H1 (cell line): ENCODE data around the gene CPXM2. TPM values are rescaled to one million over a fixed set of nuclear protein-coding genes. Genes with fewer than 3 reads are reported as not detected.

Source experiments
- TAF7 ChIP-seq: optimal IDR thresholded peaks from 2 replicates; pipeline ENCODE3; 2011; ENCODE audit warnings: low read depth, mild to moderate bottlenecking, inconsistent platforms, low read length, moderate library complexity, borderline replicate concordance
- polyA plus RNA-seq, 7 experiments: library from polyadenylated mRNA; depleted of rRNA in 3 of 7; stranded (reverse) in 5 of 7; unstranded in 2 of 7; fragments of >200 nt in 5 of 7; fragments of 200-250 nt in 2 of 7; gene quantifications; 1 replicate in 5 of 7; 2 replicates in 1 of 7; 4 replicates in 1 of 7; pipeline versions ENCODE4 v1.2.1 to v1.2.3, GENCODE V29; 2011 to 2013; ENCODE audit warnings: missing spikeins in 2 of 7, mixed read lengths in 2 of 7
- total RNA-seq: library from RNA; stranded (reverse); fragmentation: NEBNext Ultra II Directional; extraction: Animal tissue kit (Norgen Biotek cat#: 25700); gene quantifications from 2 replicates; pipeline ENCODE4 v1.2.1, GENCODE V29; 2021
- TF ChIP-seq, protein P1 (sequence below): fragments of 300-600 bp; sonication (generic); IDR thresholded peaks from 2 replicates; pipeline ENCODE4 v1.7.1; 2012; ENCODE audit warnings: low read length, moderate library complexity, mild to moderate bottlenecking, inconsistent platforms; ENCODE audit not compliant: insufficient replicate concordance

The CPXM2 gene
- total and polyA plus RNA-seq, 2 of the 8 experiments (the other 6 are each of a cell fraction or from before 2014, with no cell fraction given), result 2.4 to 2.9 TPM

DNA sequence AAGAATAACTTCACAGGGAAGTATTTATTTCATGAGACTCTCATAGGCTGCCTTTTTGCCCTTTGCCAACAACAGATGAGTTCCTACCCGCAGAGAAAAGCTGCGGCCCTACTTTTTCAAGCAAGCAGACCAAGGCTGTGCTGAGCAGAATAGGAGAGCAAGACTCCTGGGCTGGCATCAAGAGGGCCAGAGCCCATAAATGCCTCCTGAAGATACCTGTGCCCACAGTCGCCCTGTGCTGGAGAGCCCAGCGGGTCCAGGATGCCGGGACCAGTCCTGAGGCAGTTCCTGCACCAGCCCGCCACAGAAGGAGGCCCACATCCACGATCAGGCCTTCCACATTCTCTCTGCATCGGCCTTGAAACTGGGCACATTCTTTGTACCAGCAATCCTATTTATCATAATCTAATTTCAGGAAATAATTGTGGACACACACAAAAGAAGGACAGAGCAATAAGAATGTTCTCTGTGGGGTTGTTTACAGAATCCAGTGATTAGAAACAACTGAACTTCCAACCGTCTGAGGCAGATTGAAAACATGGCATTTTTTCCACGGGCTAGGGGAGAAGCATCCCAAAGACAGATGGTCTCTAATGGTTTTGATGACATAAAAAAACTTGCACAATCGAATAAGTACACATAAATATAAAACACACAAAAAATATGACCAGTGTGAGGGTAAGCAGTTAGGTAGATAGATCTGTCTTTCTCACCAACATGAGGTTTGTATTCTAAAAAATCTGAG is 95.6 kb downstream of the CPXM2 start (continued):
- TF ChIP-seq, protein P1, sequence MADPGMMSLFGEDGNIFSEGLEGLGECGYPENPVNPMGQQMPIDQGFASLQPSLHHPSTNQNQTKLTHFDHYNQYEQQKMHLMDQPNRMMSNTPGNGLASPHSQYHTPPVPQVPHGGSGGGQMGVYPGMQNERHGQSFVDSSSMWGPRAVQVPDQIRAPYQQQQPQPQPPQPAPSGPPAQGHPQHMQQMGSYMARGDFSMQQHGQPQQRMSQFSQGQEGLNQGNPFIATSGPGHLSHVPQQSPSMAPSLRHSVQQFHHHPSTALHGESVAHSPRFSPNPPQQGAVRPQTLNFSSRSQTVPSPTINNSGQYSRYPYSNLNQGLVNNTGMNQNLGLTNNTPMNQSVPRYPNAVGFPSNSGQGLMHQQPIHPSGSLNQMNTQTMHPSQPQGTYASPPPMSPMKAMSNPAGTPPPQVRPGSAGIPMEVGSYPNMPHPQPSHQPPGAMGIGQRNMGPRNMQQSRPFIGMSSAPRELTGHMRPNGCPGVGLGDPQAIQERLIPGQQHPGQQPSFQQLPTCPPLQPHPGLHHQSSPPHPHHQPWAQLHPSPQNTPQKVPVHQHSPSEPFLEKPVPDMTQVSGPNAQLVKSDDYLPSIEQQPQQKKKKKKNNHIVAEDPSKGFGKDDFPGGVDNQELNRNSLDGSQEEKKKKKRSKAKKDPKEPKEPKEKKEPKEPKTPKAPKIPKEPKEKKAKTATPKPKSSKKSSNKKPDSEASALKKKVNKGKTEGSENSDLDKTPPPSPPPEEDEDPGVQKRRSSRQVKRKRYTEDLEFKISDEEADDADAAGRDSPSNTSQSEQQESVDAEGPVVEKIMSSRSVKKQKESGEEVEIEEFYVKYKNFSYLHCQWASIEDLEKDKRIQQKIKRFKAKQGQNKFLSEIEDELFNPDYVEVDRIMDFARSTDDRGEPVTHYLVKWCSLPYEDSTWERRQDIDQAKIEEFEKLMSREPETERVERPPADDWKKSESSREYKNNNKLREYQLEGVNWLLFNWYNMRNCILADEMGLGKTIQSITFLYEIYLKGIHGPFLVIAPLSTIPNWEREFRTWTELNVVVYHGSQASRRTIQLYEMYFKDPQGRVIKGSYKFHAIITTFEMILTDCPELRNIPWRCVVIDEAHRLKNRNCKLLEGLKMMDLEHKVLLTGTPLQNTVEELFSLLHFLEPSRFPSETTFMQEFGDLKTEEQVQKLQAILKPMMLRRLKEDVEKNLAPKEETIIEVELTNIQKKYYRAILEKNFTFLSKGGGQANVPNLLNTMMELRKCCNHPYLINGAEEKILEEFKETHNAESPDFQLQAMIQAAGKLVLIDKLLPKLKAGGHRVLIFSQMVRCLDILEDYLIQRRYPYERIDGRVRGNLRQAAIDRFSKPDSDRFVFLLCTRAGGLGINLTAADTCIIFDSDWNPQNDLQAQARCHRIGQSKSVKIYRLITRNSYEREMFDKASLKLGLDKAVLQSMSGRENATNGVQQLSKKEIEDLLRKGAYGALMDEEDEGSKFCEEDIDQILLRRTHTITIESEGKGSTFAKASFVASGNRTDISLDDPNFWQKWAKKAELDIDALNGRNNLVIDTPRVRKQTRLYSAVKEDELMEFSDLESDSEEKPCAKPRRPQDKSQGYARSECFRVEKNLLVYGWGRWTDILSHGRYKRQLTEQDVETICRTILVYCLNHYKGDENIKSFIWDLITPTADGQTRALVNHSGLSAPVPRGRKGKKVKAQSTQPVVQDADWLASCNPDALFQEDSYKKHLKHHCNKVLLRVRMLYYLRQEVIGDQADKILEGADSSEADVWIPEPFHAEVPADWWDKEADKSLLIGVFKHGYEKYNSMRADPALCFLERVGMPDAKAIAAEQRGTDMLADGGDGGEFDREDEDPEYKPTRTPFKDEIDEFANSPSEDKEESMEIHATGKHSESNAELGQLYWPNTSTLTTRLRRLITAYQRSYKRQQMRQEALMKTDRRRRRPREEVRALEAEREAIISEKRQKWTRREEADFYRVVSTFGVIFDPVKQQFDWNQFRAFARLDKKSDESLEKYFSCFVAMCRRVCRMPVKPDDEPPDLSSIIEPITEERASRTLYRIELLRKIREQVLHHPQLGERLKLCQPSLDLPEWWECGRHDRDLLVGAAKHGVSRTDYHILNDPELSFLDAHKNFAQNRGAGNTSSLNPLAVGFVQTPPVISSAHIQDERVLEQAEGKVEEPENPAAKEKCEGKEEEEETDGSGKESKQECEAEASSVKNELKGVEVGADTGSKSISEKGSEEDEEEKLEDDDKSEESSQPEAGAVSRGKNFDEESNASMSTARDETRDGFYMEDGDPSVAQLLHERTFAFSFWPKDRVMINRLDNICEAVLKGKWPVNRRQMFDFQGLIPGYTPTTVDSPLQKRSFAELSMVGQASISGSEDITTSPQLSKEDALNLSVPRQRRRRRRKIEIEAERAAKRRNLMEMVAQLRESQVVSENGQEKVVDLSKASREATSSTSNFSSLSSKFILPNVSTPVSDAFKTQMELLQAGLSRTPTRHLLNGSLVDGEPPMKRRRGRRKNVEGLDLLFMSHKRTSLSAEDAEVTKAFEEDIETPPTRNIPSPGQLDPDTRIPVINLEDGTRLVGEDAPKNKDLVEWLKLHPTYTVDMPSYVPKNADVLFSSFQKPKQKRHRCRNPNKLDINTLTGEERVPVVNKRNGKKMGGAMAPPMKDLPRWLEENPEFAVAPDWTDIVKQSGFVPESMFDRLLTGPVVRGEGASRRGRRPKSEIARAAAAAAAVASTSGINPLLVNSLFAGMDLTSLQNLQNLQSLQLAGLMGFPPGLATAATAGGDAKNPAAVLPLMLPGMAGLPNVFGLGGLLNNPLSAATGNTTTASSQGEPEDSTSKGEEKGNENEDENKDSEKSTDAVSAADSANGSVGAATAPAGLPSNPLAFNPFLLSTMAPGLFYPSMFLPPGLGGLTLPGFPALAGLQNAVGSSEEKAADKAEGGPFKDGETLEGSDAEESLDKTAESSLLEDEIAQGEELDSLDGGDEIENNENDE, result no peak
- TF ChIP-seq TAF7, result no peak
